Neuronal stem cell (in vitro differentiated cells): ENCODE measurements around the gene ANKRD22.

Source experiments
- DNase-seq: peaks from one replicate; pipeline ENCODE4 v3.0.0-alpha.2; 2013; ENCODE audit warnings: low spot score
- H2AFZ ChIP-seq: one replicate; pipeline ENCODE4 v1.6.1; 2013; ENCODE audit warnings: mild to moderate bottlenecking, low read length, inconsistent platforms
- H2AK5ac ChIP-seq: 2 replicates; pipeline ENCODE4 v1.6.1; 2013; ENCODE audit warnings: low read depth, mild to moderate bottlenecking, inconsistent platforms, low read length, moderate library complexity, mixed read lengths
- H2BK120ac ChIP-seq: 2 replicates; pipeline ENCODE4 v1.6.1; 2013; ENCODE audit warnings: low read depth, mild to moderate bottlenecking, inconsistent platforms, low read length, moderate library complexity, mixed read lengths
- H2BK12ac ChIP-seq: one replicate; pipeline ENCODE4 v1.6.1; 2013; ENCODE audit warnings: low read length, inconsistent platforms
- H2BK15ac ChIP-seq: 2 replicates; pipeline ENCODE4 v1.6.1; 2013; ENCODE audit warnings: mild to moderate bottlenecking, low read length, inconsistent platforms, mixed read lengths
- H2BK5ac ChIP-seq: one replicate; pipeline ENCODE4 v1.6.1; 2013; ENCODE audit warnings: inconsistent platforms, mild to moderate bottlenecking, low read length, moderate library complexity
- H3K14ac ChIP-seq: one replicate; pipeline ENCODE4 v1.6.1; 2013; ENCODE audit warnings: low read length, inconsistent platforms
- H3K18ac ChIP-seq: 2 replicates; pipeline ENCODE4 v1.6.1; 2013; ENCODE audit warnings: low read length, inconsistent platforms
- H3K23ac ChIP-seq: 2 replicates; pipeline ENCODE4 v1.6.1; 2013; ENCODE audit warnings: low read depth, mild to moderate bottlenecking, mixed read lengths, low read length, inconsistent platforms; ENCODE audit not compliant: poor library complexity
- H3K27ac ChIP-seq: replicated peaks from 3 replicates; pipeline ENCODE4 v1.5.1; 2013; ENCODE audit warnings: low read length, inconsistent platforms
- H3K27me3 ChIP-seq, 3 experiments: 2 replicates each; pipeline ENCODE4 v1.6.1; 2013; ENCODE audit warnings: low read length in 3 of 3, mild to moderate bottlenecking in 2 of 3, inconsistent platforms in 1 of 3, low read depth in 1 of 3, mixed read lengths in 1 of 3, moderate library complexity in 1 of 3; ENCODE audit not compliant: control insufficient read depth in 3 of 3, insufficient read depth in 3 of 3
- H3K36me3 ChIP-seq, 2 donors: replicated peaks in 1 of 2; 2 replicates each; pipeline ENCODE4 v1.6.1; 2013; ENCODE audit warnings: low read length in 2 of 2; ENCODE audit not compliant: control insufficient read depth in 2 of 2, insufficient read depth in 2 of 2
- H3K4ac ChIP-seq: 2 replicates; pipeline ENCODE4 v1.6.1; 2013; ENCODE audit warnings: inconsistent platforms, mild to moderate bottlenecking, low read length, moderate library complexity
- H3K4me1 ChIP-seq, 2 donors: 1 replicate in 1 of 2; 2 replicates in 1 of 2; pipeline ENCODE4 v1.6.1; 2013; ENCODE audit warnings: low read length in 2 of 2, low read depth in 1 of 2; ENCODE audit not compliant: control insufficient read depth in 2 of 2, insufficient read depth in 1 of 2
- H3K4me2 ChIP-seq: one replicate; pipeline ENCODE4 v1.6.1; 2013; ENCODE audit warnings: mild to moderate bottlenecking, low read length, inconsistent platforms; ENCODE audit not compliant: insufficient read depth, poor library complexity, severe bottlenecking
- H3K4me3 ChIP-seq, 2 donors: 2 replicates each; pipeline ENCODE4 v1.5.1; 2013; ENCODE audit warnings: low read length in 2 of 2, mild to moderate bottlenecking in 2 of 2, inconsistent platforms in 1 of 2, moderate library complexity in 1 of 2
- H3K79me1 ChIP-seq: one replicate; pipeline ENCODE4 v1.6.1; 2013; ENCODE audit warnings: low read depth, mild to moderate bottlenecking, inconsistent platforms, low read length, moderate library complexity
- H3K9ac ChIP-seq: one replicate; pipeline ENCODE4 v1.6.1; 2013; ENCODE audit warnings: mild to moderate bottlenecking, low read depth, low read length, inconsistent platforms; ENCODE audit not compliant: poor library complexity
- H3K9me3 ChIP-seq, 2 donors: replicated peaks in 1 of 2; 2 replicates each; pipeline versions ENCODE3 to v1.6.1; 2013; ENCODE audit warnings: low read length in 2 of 2, mild to moderate bottlenecking in 2 of 2, inconsistent platforms in 1 of 2, low read depth in 1 of 2, mixed read lengths in 1 of 2, moderate library complexity in 1 of 2; ENCODE audit not compliant: control insufficient read depth in 2 of 2, insufficient read depth in 1 of 2
- H4K8ac ChIP-seq: one replicate; pipeline ENCODE4 v1.6.1; 2013; ENCODE audit warnings: low read depth, mild to moderate bottlenecking, inconsistent platforms, low read length, moderate library complexity
- H4K91ac ChIP-seq: one replicate; pipeline ENCODE4 v1.6.1; 2013; ENCODE audit warnings: low read length, low read depth, mild to moderate bottlenecking, inconsistent platforms; ENCODE audit not compliant: poor library complexity
- WGBS, 2 donors: extraction: QIAGEN DNeasy Blood & Tissue Kit; methylation state at CpG; one replicate each; pipeline ENCODE4 v1.1.7; 2013; ENCODE audit warnings: missing lambda C conversion rate in 2 of 2, mixed read lengths in 1 of 2; ENCODE audit not compliant: insufficient read length in 2 of 2, insufficient replicate concordance in 1 of 2; ENCODE audit errors: extremely low coverage in 2 of 2; 5-methylcytosine and 5-hydroxymethylcytosine counted together

ANKRD22 gene

GRCh38 chr10:88805361-88805760 lies 46.3 kb downstream of the ANKRD22 start:
- H3K79me1 ChIP-seq = no peaks in the 10 kb centered on the region
- no peak overlapping the region for H3K4ac ChIP-seq
- H2BK5ac ChIP-seq = no peak overlapping the region
- H3K23ac ChIP-seq = no peak overlapping the region
- DNase-seq = no peak
- H4K8ac ChIP-seq = no peak overlapping the region
- H2BK120ac ChIP-seq = no peak overlapping the region
- H3K36me3 ChIP-seq = no peaks in the 10 kb centered on the region
- no peak overlapping the region for H2AK5ac ChIP-seq
- H3K4me3 ChIP-seq = no peak overlapping the region
- 100% methylated on average over 1 of the region's 2 CpGs; no CpG with 5 or more reads in 1 of the 2 donors for WGBS, 2 donors
- H3K18ac ChIP-seq = no peak overlapping the region
- H3K27ac ChIP-seq = no peak overlapping the region
- no peak overlapping the region for H2BK12ac ChIP-seq
- no peak overlapping the region for H3K14ac ChIP-seq
- H2BK15ac ChIP-seq = no peak overlapping the region
- H3K9ac ChIP-seq = no peak overlapping the region
- no peak overlapping the region for H4K91ac ChIP-seq
- no peaks in the 10 kb centered on the region for H3K9me3 ChIP-seq
- no peak overlapping the region for H2AFZ ChIP-seq
- H3K27me3 ChIP-seq = no peaks in the 10 kb centered on the region
- no peaks in the 10 kb centered on the region for H3K4me1 ChIP-seq
- H3K4me2 ChIP-seq = no peak overlapping the region

GRCh38 chr10:88804083-88804812 lies 47.4 kb downstream of the ANKRD22 start:
- WGBS, 2 donors = 100% methylated on average over 2 of the region's 6 CpGs; no CpG with 5 or more reads in 1 of the 2 donors
- Histone ChIP-seq H3K9ac (no peak overlapping the region), H2BK15ac (no peak overlapping the region)

GRCh38 chr10:88803641-88804040 lies 48.0 kb downstream of the ANKRD22 start:
- Histone ChIP-seq H3K14ac (no peak overlapping the region), H3K9me3 (no peaks in the 10 kb centered on the region), H2AK5ac (no peak overlapping the region), H2BK5ac (no peak overlapping the region), H3K27ac (no peak overlapping the region), H3K4ac (no peak overlapping the region), H2BK12ac (no peak overlapping the region), H3K23ac (no peak overlapping the region), H4K8ac (no peak overlapping the region), H2BK120ac (no peak overlapping the region), H4K91ac (no peak overlapping the region), H3K36me3 (no peaks in the 10 kb centered on the region), H3K27me3 (no peaks in the 10 kb centered on the region), H3K4me1 (no peaks in the 10 kb centered on the region), H3K4me2 (no peak overlapping the region), H3K18ac (no peak overlapping the region), H3K79me1 (no peaks in the 10 kb centered on the region), H2AFZ (no peak overlapping the region), H3K9ac (no peak overlapping the region), H3K4me3 (no peak overlapping the region), H2BK15ac (no peak overlapping the region)
- no peak for DNase-seq
- no CpG with 5 or more reads among the region's 2 CpGs for WGBS, 2 donors

More at GRCh38 chr10:88804083-88804812, 47.4 kb downstream of the ANKRD22 start:
- Histone ChIP-seq H2BK12ac (no peak overlapping the region), H3K18ac (no peak overlapping the region), H3K23ac (no peak overlapping the region), H3K27ac (no peak overlapping the region), H3K4ac (no peak overlapping the region), H3K27me3 (no peaks in the 10 kb centered on the region), H3K14ac (no peak overlapping the region), H3K4me2 (no peak overlapping the region), H2AFZ (no peak overlapping the region), H3K36me3 (no peaks in the 10 kb centered on the region), H3K4me3 (no peak overlapping the region), H4K91ac (no peak overlapping the region), H3K9me3 (no peaks in the 10 kb centered on the region), H2BK5ac (no peak overlapping the region), H3K79me1 (no peaks in the 10 kb centered on the region), H3K4me1 (no peaks in the 10 kb centered on the region), H2AK5ac (no peak overlapping the region), H4K8ac (no peak overlapping the region), H2BK120ac (no peak overlapping the region)
- no peak for DNase-seq

GRCh38 chr10:88802523-88803285 lies 48.9 kb downstream of the ANKRD22 start, which contains the start of gene LIPM:
Gene LIPM (plus strand): TSS chr10:88802730. CDS start chr10:88802897, 167 bp downstream.
- Histone ChIP-seq H3K9me3 (no peaks in the 10 kb centered on the region), H3K18ac (no peak within 1 kb of the TSS), H2AK5ac (no peak within 1 kb of the TSS), H2BK5ac (no peak within 1 kb of the TSS), H3K9ac (no peak within 1 kb of the TSS), H2BK120ac (no peak within 1 kb of the TSS), H3K79me1 (no peaks in the 10 kb centered on the region), H4K8ac (no peak within 1 kb of the TSS), H3K27ac (no peak within 1 kb of the TSS), H3K23ac (no peak within 1 kb of the TSS), H3K14ac (no peak within 1 kb of the TSS), H2BK15ac (no peak within 1 kb of the TSS), H4K91ac (no peak within 1 kb of the TSS), H3K4me3 (no peak within 1 kb of the TSS), H2BK12ac (no peak within 1 kb of the TSS), H3K4me1 (no peaks in the 10 kb centered on the region), H3K27me3 (no peaks in the 10 kb centered on the region), H3K4me2 (no peak within 1 kb of the TSS), H2AFZ (no peak within 1 kb of the TSS), H3K4ac (no peak within 1 kb of the TSS), H3K36me3 (no peaks in the 10 kb centered on the region)
- no peak for DNase-seq
- WGBS, 2 donors = no CpG with 5 or more reads among the region's 2 CpGs
